DMS 273 treated with DMSO at 0.1 percent for 48 hours (cell line): ENCODE results near the gene HPD.
"Not testable (repeated sequence)": the region's sequence is repeated elsewhere in the genome, so short reads cannot be mapped to it uniquely, and the experiment has no call there.

Experiments used
- DNase-seq: peaks from one replicate; lab custom pipeline; 2025; lab: John Stamatoyannopoulos, UW

HPD gene

DNA sequence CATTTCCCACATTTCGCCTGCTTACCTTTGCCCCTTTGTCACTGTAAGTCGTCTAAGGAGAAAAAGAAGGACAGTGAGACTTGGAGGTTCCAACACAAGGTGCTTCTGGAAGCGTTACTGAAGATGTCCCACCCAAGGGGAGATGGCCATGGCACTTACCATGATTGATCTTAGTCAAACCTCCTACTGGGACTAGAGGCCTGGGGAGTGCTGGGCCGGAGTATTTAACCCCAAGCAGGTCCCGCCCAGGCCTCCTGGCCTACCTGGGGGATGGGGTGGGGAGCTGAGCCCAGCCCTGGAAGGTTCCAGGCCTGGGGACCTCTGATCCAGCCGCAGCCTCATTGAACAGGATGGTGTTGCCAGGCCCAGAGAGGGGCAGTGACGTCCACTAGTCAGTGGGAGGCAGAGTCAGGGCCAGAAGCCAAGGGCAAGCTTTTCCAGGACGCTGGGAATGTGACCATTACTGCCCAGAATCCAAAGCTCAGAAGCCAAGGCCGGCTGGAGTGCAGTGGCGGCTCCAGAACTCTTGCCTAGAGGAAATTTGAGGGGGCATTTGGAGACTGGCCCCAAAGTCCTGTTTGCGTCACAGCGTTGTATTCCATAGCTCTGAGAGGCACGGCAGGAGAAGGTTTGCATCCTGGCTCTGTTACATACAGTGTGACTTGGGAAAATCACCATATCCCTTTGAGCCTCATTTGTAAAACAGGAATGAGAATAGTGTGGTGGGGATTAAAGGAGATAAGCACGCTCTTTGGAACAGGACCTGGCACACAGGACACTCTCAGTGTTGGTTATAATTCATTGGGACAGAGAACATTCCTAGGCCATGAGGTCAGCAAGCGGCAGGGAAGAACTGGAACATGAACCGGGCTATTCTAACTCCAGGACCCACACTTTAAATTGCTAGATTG, at the start of gene HPD:
TSS of gene HPD (minus strand) at position 198 of the 911 bp plus-strand sequence. CDS start at position 162, 36 bp downstream.
- DNase-seq: no peak

DNA sequence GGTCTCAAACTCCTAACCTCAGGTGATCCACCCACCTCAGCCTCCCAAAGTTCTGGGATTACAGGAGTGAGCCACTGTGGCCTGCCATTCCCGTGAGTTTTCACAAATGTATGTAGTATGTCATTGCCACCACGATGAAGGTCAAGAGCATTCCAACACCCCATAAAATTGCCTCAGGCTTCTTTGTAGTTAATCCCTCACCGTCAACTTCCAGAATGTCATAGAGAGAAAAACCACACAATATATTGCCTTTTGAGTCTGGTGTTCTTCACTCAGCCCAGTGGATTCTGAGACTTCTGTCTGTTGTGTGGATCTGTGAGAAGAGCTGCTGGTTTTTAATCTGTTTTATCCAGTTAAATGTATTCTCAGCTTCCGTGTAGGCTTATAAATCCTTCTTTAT, 47.1 kb upstream of the HPD start:
- no peak for DNase-seq

GRCh38 chr12:121903202-121903601, 44.5 kb upstream of the HPD start:
- DNase-seq: no peak

DNA sequence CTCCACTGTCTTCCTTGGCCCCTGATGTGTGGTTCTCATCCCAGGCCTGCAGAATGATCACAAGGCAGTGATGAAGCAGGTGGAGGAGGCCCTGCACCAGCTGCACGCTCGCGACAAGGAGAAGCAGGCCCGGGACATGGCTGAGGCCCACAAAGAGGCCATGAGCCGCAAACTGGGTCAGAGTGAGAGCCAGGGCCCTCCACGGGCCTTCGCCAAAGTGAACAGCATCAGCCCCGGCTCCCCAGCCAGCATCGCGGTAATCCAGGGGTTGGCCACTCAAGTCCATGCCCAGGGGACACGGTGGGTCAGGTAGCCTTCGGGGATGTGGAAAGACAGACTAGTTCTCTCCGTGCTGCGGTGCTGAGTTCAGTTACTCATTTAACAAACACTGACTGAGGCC, 40.9 kb upstream of the HPD start:
- DNase-seq: no peak

DNA sequence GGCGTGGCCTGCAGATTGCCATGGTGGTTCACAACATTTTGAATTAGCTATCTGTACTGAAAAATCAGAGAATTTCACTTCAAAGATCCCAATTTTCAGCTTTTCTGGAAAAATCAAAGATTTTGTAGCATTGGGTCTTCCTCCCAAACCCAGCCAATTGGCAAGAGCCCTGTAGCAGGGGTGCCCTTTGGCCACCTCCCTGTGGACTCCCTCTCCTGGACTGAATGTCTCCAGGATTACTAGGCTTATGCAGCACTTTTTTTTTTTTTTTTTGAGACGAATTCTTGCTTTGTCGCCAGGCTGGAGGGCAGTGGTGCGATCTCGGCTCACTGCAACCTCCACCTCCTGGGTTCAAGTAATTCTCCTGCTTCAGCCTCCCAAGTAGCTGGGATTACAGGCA, 39.6 kb upstream of the HPD start:
- no peak for DNase-seq

DNA sequence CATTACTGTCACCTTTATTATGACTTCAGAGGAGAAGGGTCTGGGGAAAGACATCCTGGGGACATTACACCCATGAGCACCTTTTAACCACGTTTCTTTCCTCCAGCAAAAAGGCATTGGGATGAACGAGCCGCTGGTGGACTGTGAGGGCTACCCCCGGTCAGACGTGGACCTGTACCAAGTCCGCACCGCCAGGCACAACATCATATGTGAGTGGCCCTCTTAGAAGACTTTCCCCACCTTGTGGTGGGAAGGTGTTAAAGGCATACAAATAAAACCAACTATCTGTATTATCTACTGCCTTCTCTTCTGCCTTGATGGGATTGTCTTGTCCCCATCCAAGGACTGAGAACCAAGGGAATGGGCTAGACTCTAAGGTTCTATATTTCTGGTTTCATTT, 36.0 kb upstream of the HPD start:
- no peak for DNase-seq

DNA sequence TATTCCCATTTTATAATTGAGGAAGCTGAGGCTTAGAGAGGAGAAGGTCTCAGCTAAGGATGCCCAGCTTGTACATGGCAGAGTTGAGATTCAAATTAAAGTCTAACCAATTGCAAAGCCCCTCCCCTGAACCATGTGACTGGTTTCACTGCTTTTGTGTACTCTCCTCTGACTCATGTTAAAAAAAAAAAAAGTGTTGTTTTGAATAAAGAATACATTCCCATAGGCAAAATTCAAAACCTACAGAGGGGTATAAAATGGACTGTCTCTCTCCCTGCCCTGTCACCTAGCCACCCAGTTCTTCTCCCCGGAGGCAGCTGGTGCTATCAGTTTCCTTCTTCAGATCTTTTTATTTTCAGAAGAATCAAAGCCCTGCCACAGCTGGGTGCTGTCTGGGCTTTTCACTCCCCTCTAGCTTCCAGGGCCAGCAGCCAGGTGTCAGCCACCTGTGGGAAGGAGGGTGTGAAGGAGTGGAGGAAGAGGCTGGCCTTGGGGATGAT, 35.4 kb upstream of the HPD start:
- DNase-seq: no peak

DNA sequence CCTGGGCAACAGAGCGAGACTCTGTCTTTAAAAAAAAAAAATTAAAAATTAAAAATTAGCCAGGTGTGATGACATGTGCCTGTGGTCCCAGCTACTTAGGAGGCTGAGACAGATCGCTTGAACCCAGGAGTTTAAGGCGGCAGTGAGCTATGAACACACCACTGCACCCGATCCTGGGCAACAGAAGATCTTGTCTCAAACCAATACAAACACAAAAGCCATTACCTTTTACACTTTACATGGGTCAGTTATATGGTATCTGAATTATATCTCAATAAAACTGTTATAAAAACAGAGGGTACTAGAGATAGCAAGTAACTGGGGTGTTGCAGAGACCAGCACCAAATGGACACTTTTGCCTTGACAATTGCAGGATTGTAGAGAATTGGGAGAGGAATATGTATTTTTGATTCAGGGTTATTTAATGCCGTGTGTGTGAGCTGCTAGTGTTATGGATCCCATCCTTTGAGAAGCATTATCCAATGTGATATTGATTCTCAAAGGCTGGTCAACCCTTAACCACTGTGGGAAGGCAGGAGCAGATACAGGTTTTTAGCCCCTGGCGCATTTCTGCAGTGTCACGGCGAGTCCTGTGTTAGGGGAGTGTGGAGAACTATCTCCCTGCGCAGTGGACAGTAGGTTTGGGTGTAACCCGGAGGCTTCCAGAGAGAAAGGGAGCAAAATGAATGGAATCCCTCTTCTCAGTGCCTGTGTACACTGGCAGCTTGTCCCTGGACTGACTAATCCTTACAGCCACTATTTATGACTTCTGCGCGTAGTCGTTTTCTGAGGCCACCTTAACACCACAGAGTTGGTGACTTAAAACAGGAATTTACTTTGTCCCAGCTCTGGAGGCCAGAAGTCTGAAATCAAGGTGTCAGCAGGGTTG, 34.3 kb upstream of the HPD start:
- DNase-seq: no peak

- DNase-seq: not testable (repeated sequence)
Observed at GRCh38 chr12:121889661-121890060, 31.0 kb upstream of the HPD start.

DNA sequence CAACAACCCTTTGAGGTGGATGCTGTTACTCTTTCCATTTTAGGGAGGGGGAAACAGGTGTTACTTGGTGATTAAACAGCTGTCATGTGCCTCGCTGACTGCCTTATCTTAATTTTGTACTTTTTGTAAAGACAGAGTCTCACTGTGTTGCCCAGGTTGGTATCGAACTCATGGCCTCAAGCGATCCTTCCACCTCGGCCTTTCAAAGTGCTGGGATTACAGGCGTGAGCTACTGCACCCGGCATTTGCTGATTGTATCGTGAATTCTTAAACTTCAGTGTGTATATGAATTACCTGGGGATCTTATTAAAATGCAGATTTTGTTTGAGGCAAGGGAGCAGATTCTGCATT, 30.6 kb upstream of the HPD start:
- DNase-seq: no peak

DNA sequence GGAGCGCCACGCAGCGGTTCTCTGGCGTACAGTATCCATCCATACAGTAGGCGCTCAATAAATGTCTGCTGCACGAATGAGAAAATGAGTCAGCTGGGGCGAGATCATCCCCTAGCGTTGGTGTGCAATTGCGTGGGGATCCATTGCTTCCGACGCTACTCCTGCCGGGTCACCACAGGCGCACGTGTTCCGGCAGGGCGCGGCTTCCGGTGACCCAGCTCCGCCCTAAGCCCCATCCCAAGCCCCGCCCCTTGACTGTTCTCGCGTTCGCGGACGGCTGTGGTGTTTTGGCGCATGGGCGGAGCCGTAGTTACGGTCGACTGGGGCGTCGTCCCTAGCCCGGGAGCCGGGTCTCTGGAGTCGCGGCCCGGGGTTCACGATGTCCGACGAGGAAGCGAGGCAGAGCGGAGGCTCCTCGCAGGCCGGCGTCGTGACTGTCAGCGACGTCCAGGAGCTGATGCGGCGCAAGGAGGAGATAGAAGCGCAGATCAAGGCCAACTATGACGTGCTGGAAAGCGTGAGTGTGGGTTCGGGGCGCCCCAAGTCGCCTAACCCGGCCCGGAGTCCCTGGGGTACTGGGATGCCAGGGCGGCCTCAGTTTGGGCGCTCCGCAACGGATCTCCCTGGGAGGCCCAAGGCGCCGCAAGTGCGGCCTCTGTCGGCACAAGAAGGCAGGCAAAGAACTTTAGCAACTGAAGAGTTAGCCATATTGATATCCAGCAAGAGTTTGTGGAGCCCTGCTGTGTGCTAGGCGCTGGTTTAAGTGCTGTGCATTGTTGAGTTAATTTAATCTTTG, 30.0 kb upstream of the HPD start, which contains the start of gene PSMD9:
TSS of gene PSMD9 (plus strand) at position 313 of the 796 bp plus-strand sequence. CDS start at position 380, 67 bp downstream.
- DNase-seq: peak; percentile 72

DNA sequence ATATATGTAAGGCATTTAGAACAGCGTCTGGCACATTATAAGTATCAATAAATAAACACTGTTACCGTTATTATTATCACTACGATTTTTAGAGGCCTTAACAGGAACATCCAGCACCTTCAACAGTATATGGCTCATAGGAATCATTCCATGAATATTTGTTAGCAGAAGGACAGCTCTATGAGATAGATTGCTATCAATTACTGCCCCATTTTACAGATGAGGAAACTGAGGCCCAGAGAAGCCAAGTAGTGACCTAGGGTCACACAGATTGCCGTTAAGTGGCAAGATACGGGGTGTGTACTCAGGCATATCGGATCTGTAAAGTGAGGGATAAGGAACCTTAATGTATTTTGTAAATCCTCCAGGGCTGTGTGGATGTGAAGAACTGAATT, 29.4 kb upstream of the HPD start:
- DNase-seq: no peak

GRCh38 chr12:121885129-121885528, 26.5 kb upstream of the HPD start:
- DNase-seq: not testable (repeated sequence)

DNA sequence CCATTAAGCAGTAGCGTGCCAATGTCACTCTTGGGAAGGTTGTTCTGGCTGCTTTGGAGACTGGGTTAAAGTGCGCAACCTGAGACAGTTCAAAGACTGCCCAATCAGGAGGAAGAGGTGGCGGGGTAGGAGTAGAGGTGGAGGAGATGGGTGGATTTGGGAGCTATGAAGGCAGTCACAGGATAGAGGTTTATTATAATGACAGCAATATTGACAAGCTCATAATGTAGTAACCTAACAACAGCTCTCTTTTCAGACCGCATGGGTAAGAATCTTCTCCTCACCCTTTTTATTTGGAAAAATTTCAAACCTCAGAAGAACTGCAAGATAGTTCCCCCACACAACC, 24.6 kb upstream of the HPD start:
- DNase-seq: no peak

DNA sequence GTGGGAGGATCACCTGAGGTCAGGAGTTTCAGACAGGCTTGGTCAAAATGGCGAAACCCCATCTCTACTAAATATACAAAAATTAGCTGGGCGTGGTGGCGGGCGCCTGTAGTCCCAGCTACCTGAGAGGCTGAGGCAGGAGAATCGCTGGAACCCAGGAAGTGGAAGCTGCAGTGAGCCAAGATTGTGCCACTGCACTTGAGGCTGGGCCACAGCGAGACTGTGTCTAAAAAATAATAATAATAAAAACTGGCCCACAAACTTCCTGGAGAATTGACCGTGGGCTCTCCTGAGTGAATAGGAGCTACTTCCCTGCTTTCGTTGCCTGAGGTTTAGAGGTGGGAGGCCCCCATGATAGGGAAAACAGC, 17.4 kb upstream of the HPD start:
- DNase-seq: not testable (repeated sequence)

DNA sequence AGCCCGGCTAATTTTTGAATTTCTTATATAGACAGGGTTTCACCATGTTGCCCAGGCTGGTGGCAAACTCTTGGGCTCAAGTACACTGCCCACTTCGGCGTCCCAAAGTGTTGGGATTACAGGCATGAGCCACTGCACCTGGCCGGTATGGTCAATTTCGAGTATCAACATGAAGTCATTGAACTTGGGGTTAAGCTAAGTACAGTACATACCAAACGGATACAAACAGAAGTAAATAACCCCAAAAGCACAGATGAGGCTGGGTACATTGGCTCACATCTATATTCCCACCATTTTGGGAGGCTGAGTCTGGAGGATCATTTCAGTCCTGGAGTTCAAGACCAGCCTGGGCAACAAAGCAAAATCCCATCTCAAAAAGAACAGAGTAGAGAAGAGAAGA, 16.9 kb upstream of the HPD start:
- DNase-seq: no peak

- DNase-seq: no peak
Observed at GRCh38 chr12:121874071-121874470, 15.4 kb upstream of the HPD start.

GRCh38 chr12:121873216-121873569, 14.5 kb upstream of the HPD start:
- no peak for DNase-seq

DNA sequence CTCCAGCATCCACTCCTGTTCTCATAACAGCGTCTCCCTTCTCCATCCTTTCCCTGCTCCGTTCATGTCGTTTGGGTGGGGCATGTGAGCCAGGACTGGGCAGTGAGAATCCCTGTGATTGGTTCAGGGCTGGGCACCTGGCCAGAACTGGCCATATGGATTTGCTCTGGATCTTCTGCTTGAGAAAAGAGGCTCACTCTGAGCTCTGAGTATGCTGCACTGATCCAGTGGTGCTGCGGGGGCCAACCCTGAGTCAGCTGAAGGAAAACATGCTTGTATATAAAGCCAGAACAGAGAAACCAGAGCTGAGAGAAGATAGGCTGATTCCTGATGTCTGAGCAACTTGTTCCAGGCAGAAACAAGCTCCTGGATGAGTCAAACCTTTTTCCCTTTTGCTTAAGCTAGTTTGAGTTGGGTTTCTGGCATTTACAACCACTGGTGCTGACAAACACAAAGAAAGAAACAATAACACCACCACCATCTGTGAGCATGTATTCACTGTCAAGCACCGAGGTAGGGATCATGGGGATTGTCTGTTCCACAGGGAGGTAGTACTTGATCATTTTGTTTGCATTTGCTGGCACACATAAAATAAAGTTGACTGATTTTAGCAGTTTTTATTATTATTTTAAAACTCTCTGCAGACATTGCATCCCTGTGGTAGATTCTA, 14.0 kb upstream of the HPD start:
- DNase-seq: peak; percentile 61

GRCh38 chr12:121871467-121871866, 12.8 kb upstream of the HPD start:
- DNase-seq: no peak

GRCh38 chr12:121869229-121869628, 10.6 kb upstream of the HPD start:
- not testable (repeated sequence) for DNase-seq

DNA sequence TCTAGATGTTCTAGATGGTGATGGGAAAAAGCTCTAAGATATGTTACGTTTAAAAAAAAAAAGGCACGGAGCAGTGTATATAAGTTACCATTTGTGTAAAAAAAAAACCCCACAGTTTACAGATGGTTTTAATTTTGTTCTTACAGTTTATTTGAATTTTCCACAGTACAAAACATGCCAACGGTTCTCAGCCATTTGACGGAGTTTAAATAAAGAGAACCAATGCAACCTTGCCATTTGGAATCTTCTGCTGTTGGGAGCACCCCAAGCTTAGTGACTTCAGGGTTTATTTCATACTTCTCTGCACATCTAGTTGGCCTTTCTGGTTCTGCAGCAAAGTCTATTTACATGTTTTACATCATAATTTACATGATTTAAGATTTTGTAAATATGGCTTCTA, 7.7 kb upstream of the HPD start:
- DNase-seq: no peak
